ENCODE data around the gene EPB41.
A peak's percentile ranks its signal among the peaks of the same experiment; 100 is the strongest.
"Not testable (repeated sequence)": the region's sequence is repeated elsewhere in the genome, so short reads cannot be mapped to it uniquely, and the experiment has no call there.

The EPB41 gene

GRCh38 chr1:29113413-29114117, 199.2 kb downstream of the EPB41 start:
- no peak for DNase-seq

GRCh38 chr1:29114654-29115053, 200.3 kb downstream of the EPB41 start:
- DNase-seq: no peak

- no peak for DNase-seq
Measured at GRCh38 chr1:29117381-29117780, 203.0 kb downstream of the EPB41 start.

- no peak for DNase-seq
Measured at GRCh38 chr1:29119121-29119929, 205.0 kb downstream of the EPB41 start.

GRCh38 chr1:29120367-29120766, 206.0 kb downstream of the EPB41 start:
- DNase-seq: no peak

GRCh38 chr1:29120947-29121485, 206.6 kb downstream of the EPB41 start:
- peak; percentile 31 to 57 (median 44) for DNase-seq

- no peak for DNase-seq
Measured at GRCh38 chr1:29121516-29121935, 207.2 kb downstream of the EPB41 start.

- DNase-seq: peak in 2 of 6 experiments; percentile 19
Measured at GRCh38 chr1:29121936-29122681, 207.7 kb downstream of the EPB41 start.

- peak in 1 of 6 experiments; percentile 38 for DNase-seq
Measured at GRCh38 chr1:29122682-29123052, 208.3 kb downstream of the EPB41 start.

GRCh38 chr1:29123053-29123886, 208.9 kb downstream of the EPB41 start:
- peak in 3 of 6 experiments; percentile 20 to 42 (median 33) for DNase-seq

GRCh38 chr1:29123887-29124365, 209.6 kb downstream of the EPB41 start, which contains the start of gene TMEM200B:
Gene TMEM200B (minus strand): TSS chr1:29123903. CDS start chr1:29121828, 2,075 bp downstream.
- DNase-seq: no peak

GRCh38 chr1:29124366-29125236, 210.2 kb downstream of the EPB41 start:
- peak in 5 of 6 experiments; percentile 16 to 55 (median 47) for DNase-seq

GRCh38 chr1:29125237-29125641, 210.9 kb downstream of the EPB41 start:
- no peak for DNase-seq

- no peak for DNase-seq
Measured at GRCh38 chr1:29125788-29126187, 211.4 kb downstream of the EPB41 start.

- no peak for DNase-seq
Measured at GRCh38 chr1:29126198-29126597, 211.8 kb downstream of the EPB41 start.

GRCh38 chr1:29128739-29129138, 214.4 kb downstream of the EPB41 start:
- DNase-seq: no peak

GRCh38 chr1:29129916-29130315, 215.5 kb downstream of the EPB41 start:
- no peak for DNase-seq

GRCh38 chr1:29131056-29131455, 216.7 kb downstream of the EPB41 start:
- not testable (repeated sequence) for DNase-seq

- DNase-seq: no peak
Measured at GRCh38 chr1:29133861-29134694, 219.7 kb downstream of the EPB41 start.

GRCh38 chr1:29134695-29135028, 220.3 kb downstream of the EPB41 start:
- DNase-seq: no peak

Measured in stimulated activated naive CD4-positive, alpha-beta T cell (primary cell).